Caco-2 (cell line): ENCODE results near the gene GKN1. TPM values are rescaled to one million over a fixed set of nuclear protein-coding genes. Genes with fewer than 3 reads are reported as not detected.
"Not testable (repeated sequence)": the region's sequence is repeated elsewhere in the genome, so short reads cannot be mapped to it uniquely, and the experiment has no call there.

ENCODE experiments used
- BruUV-seq: library from RNA; stranded (reverse); fragments of 400-500 nt; replicated peaks from 2 replicates; lab custom pipeline; 2021; lab: Mats Ljungman, UMichigan
- CTCF ChIA-PET: fragments of 300-600 bp; sonication (Branson Sonifier 250); formaldehyde crosslinking; loops from one replicate; lab custom pipeline; 2022; ENCODE audit warnings: antibody characterized with exemption; lab: Charles Lee
- POLR2A ChIA-PET: fragments of 300-600 bp; sonication (Branson Sonifier 250); formaldehyde crosslinking; loops from one replicate; lab custom pipeline; 2022; ENCODE audit warnings: antibody characterized with exemption; lab: Charles Lee
- DNase-seq, 2 experiments: peaks; one replicate each; pipeline versions ENCODE4 v3.0.0 to v3.0.0-alpha.2; 2020 to 2022
- H3K27me3 ChIP-seq: replicated peaks from 2 replicates; pipeline ENCODE4 v1.6.0; 2011; ENCODE audit warnings: low read length; ENCODE audit not compliant: control insufficient read depth, insufficient read depth
- H3K36me3 ChIP-seq: 2 replicates; pipeline ENCODE4 v1.5.1; 2011; ENCODE audit warnings: low read length; ENCODE audit not compliant: control insufficient read depth, insufficient read depth
- H3K4me1 ChIP-seq: fragments of 250-450 bp; sonication (Bioruptor Pico); 2 replicates; pipeline ENCODE4 v1.5.1; 2020; ENCODE audit warnings: mild to moderate bottlenecking
- H3K4me3 ChIP-seq: 2 replicates; pipeline ENCODE4 v1.5.1; 2011; ENCODE audit warnings: low read depth, mild to moderate bottlenecking, control low read depth, low read length
- H3K9me3 ChIP-seq: fragments of 250-450 bp; sonication (Bioruptor Pico); 2 replicates; pipeline ENCODE4 v1.5.1; 2020; ENCODE audit warnings: mild to moderate bottlenecking, moderate library complexity
- H3K27ac Mint-ChIP-seq: one replicate; pipeline ENCODE4 v1.8.0; 2022; ENCODE audit warnings: mixed read lengths; ENCODE audit not compliant: unreplicated experiment
- H3K27me3 Mint-ChIP-seq: one replicate; pipeline ENCODE4 v1.8.0; 2022; ENCODE audit warnings: mixed read lengths; ENCODE audit not compliant: insufficient read depth, unreplicated experiment
- H3K36me3 Mint-ChIP-seq: one replicate; pipeline ENCODE4 v1.8.0; 2022; ENCODE audit warnings: mild to moderate bottlenecking, mixed read lengths; ENCODE audit not compliant: insufficient read depth, unreplicated experiment
- H3K4me1 Mint-ChIP-seq: one replicate; pipeline ENCODE4 v1.8.0; 2022; ENCODE audit warnings: low read depth, mixed read lengths; ENCODE audit not compliant: unreplicated experiment
- H3K4me3 Mint-ChIP-seq: one replicate; pipeline ENCODE4 v1.8.0; 2022; ENCODE audit warnings: mild to moderate bottlenecking, moderate library complexity, mixed read lengths; ENCODE audit not compliant: unreplicated experiment
- H3K9me3 Mint-ChIP-seq: one replicate; pipeline ENCODE4 v1.8.0; 2022; ENCODE audit warnings: mixed read lengths; ENCODE audit not compliant: unreplicated experiment
- intact Hi-C: fragments of 100-400 bp; cut with micrococcal nuclease; formaldehyde crosslinking; loops from one replicate; pipeline ENCODE4 v1.10.0; 2022; ENCODE audit not compliant: unreplicated experiment
- total RNA-seq: library from RNA; stranded (reverse); gene quantifications from 2 replicates; pipeline ENCODE4 v1.2.3, GENCODE V29; 2022
- TF ChIP-seq, protein P1 (sequence below), 2 experiments: fragments of 200-600 bp in 1 of 2; IDR thresholded peaks; 1 replicate in 1 of 2; 2 replicates in 1 of 2; pipeline versions ENCODE4 v1.5.1 to v1.8.0; 2011 to 2022; ENCODE audit warnings: antibody characterized with exemption in 1 of 2, control low read depth in 1 of 2, inconsistent platforms in 1 of 2, low read depth in 1 of 2, low read length in 1 of 2, mild to moderate bottlenecking in 1 of 2, moderate library complexity in 1 of 2; ENCODE audit not compliant: insufficient read depth in 1 of 2, severe bottlenecking in 1 of 2, unreplicated experiment in 1 of 2

GKN1 gene
- total RNA-seq, 1 experiment from 2014 or later, result not detected

DNA sequence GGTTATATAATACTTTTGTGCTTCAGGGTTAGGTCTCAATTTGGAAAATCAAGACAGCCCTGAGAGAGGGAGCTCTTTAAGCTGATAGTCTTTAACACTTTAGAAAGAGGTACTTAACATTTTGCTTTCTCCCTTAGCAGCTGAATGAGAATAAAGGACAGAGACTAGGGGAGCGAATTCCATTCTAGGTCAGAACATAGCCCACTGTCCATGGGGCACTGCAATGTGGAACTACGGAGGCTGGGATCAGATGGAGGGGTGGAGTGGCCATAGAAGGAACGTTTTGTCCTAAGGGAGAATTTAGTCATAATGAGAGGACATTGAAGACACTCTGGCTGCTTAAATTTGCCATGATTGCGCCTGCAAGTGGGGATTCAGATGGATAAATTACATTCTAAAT, 22.5 kb upstream of the GKN1 start:
- POLR2A ChIA-PET, result no interaction called here
- BruUV-seq, result no TSS peak
- Histone ChIP-seq H3K4me3 (no peak overlapping the region), H3K36me3 (no peaks in the 10 kb centered on the region), H3K9me3 (no peaks in the 10 kb centered on the region), H3K27me3 (no peaks in the 10 kb centered on the region), H3K4me1 (no peaks in the 10 kb centered on the region)
- TF ChIP-seq, protein P1, sequence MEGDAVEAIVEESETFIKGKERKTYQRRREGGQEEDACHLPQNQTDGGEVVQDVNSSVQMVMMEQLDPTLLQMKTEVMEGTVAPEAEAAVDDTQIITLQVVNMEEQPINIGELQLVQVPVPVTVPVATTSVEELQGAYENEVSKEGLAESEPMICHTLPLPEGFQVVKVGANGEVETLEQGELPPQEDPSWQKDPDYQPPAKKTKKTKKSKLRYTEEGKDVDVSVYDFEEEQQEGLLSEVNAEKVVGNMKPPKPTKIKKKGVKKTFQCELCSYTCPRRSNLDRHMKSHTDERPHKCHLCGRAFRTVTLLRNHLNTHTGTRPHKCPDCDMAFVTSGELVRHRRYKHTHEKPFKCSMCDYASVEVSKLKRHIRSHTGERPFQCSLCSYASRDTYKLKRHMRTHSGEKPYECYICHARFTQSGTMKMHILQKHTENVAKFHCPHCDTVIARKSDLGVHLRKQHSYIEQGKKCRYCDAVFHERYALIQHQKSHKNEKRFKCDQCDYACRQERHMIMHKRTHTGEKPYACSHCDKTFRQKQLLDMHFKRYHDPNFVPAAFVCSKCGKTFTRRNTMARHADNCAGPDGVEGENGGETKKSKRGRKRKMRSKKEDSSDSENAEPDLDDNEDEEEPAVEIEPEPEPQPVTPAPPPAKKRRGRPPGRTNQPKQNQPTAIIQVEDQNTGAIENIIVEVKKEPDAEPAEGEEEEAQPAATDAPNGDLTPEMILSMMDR (IDR thresholded peaks at IDR 0.05; ENCODE audit: insufficient read depth in 1 of 2, low read depth in 1 of 2, low read length in 1 of 2, severe bottlenecking in 1 of 2, unreplicated experiment in 1 of 2), result no peak
- no peak for DNase-seq
- Mint-ChIP-seq H3K4me1 (no peaks in the 10 kb centered on the region), H3K36me3 (no peaks in the 10 kb centered on the region), H3K27ac (no peak overlapping the region), H3K27me3 (peaks cover 38% of the 10 kb centered on the region), H3K4me3 (no peak overlapping the region), H3K9me3 (no peaks in the 10 kb centered on the region)
- CTCF ChIA-PET, result interaction anchor here (2.8 kb wide), 1 partner anchor 9 kb away, joined by 9 read pairs; no protein-coding TSS in a partner anchor
- intact Hi-C loops, result no loop called here

DNA sequence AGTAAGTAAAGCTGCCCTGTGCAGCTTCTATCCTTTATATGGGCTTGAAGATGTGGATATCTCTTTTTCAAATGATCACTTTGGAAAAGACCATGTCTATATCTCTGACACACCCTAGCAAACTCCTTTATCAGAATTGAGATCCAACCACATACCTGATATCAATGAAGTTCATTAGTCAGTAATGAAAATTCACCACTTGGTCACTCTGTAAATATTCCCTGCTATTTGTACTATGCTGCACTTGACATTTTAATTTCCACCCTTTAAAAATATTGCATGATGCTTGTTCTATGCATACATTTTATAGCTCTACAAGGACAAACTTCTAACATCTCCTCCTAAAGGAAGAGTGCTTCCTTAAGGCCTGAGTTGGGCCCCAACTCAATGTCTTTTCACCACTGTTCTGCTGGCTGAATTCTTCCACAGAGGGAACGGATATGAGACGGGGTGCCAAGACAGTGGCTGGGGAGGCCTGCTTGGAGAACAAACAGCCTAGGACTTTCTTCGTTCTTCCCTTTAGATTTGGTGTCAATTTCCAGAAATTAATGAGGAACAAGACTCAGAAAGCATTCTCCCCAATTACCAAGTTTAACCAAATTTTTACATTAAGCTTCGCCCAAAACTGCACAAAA, 21.4 kb upstream of the GKN1 start, which contains the start of gene GKN2:
GKN2 (minus strand) TSS at position 7 of the 635 bp plus-strand sequence. CDS start 32 bp downstream, outside the sequence.
- Histone ChIP-seq H3K4me1 (no peaks in the 10 kb centered on the region), H3K27me3 (no peaks in the 10 kb centered on the region), H3K36me3 (no peaks in the 10 kb centered on the region), H3K4me3 (no peak within 1 kb of the TSS), H3K9me3 (no peaks in the 10 kb centered on the region)
- intact Hi-C loops, result no loop called here
- ChIA-PET POLR2A (interaction anchor here (0.6 kb wide), 1 partner anchor 15 kb away, joined by 3 read pairs; no protein-coding TSS in a partner anchor), CTCF (interaction anchor here (2.8 kb wide), 1 partner anchor 10 kb away, joined by 9 read pairs; no protein-coding TSS in a partner anchor)
- Mint-ChIP-seq H3K36me3 (no peaks in the 10 kb centered on the region), H3K27me3 (peaks cover 35% of the 10 kb centered on the region), H3K9me3 (no peaks in the 10 kb centered on the region), H3K4me1 (no peaks in the 10 kb centered on the region), H3K4me3 (no peak within 1 kb of the TSS), H3K27ac (no peak within 1 kb of the TSS)
- TF ChIP-seq, protein P1 (IDR thresholded peaks at IDR 0.05; ENCODE audit: insufficient read depth in 1 of 2, low read depth in 1 of 2, low read length in 1 of 2, severe bottlenecking in 1 of 2, unreplicated experiment in 1 of 2), result no peak
- DNase-seq, result no peak
- BruUV-seq, result no TSS peak

DNA sequence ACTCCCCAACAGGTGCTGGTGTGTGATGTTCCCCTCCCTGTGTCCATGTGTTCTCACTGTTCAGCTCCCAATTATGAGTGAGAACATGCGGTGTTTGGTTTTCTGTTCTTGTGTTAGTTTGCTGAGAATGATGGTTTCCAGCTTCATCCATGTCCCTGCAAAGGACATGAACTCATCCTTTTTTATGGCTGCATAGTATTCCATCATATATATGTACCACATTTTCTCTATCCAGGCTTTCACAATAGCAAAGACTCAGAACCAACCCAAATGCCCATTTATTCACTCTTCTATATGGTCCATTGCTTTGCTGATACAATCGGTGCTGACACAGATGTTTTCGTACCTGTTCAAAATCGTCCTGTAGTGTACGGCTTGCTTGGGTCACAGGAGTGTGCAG, 19.0 kb upstream of the GKN1 start:
- H3K27me3 ChIP-seq, POLR2A ChIA-PET, H3K4me1 ChIP-seq, H3K9me3 Mint-ChIP-seq, H3K36me3 Mint-ChIP-seq, intact Hi-C loops, CTCF ChIA-PET, H3K4me3 Mint-ChIP-seq, BruUV-seq, DNase-seq, H3K36me3 ChIP-seq, H3K4me3 ChIP-seq, H3K4me1 Mint-ChIP-seq, H3K9me3 ChIP-seq, H3K27ac Mint-ChIP-seq: not testable (repeated sequence)
- H3K27me3 Mint-ChIP-seq, result peaks cover 26% of the 10 kb centered on the region
